IMR-90 (cell line): ENCODE data around the gene SPINK5. TPM values are rescaled to one million over a fixed set of nuclear protein-coding genes. Genes with fewer than 3 reads are reported as not detected.

ENCODE experiments used
- ATAC-seq: fragments of 200-7000 bp; cut with Tn5 transposase; 2 replicates; pipeline ENCODE4 v1.9.1; 2020; ENCODE audit warnings: low read depth, mild to moderate bottlenecking, moderate library complexity
- BruUV-seq: library from RNA; stranded (reverse); fragments of 400-500 nt; replicated peaks from 2 replicates; lab custom pipeline; 2021; lab: Mats Ljungman, UMichigan
- CTCF ChIA-PET: fragments of 300-600 bp; formaldehyde crosslinking; extraction: SDS; loops from one replicate; lab custom pipeline; 2021; ENCODE audit warnings: antibody characterized with exemption; lab: Yijun Ruan, JAX
- POLR2A ChIA-PET: fragments of 300-600 bp; sonication (Branson Sonifier 250); formaldehyde crosslinking; loops from one replicate; lab custom pipeline; 2022; ENCODE audit warnings: antibody characterized with exemption; ENCODE audit not compliant: unreplicated experiment; lab: Charles Lee
- DNase-seq: peaks from one replicate; pipeline ENCODE4 v3.0.0; 2013
- H2AFZ ChIP-seq: replicated peaks from 2 replicates; pipeline ENCODE3; 2013; ENCODE audit warnings: low read length, mild to moderate bottlenecking; ENCODE audit not compliant: poor library complexity
- H2AK5ac ChIP-seq: 2 replicates; pipeline ENCODE4 v1.6.1; 2013; ENCODE audit warnings: low read depth, low read length, inconsistent platforms
- H2AK9ac ChIP-seq: replicated peaks from 2 replicates; pipeline ENCODE3; 2013; ENCODE audit warnings: mild to moderate bottlenecking, low read depth, low read length, moderate library complexity; ENCODE audit not compliant: poor library complexity
- H2BK120ac ChIP-seq: 2 replicates; pipeline ENCODE4 v1.6.1; 2013; ENCODE audit warnings: low read depth, low read length, inconsistent platforms
- H2BK15ac ChIP-seq: 3 replicates; pipeline ENCODE4 v1.6.1; 2013; ENCODE audit warnings: low read depth, low read length, inconsistent platforms
- H2BK20ac ChIP-seq: 2 replicates; pipeline ENCODE4 v1.6.1; 2013; ENCODE audit warnings: low read depth, mild to moderate bottlenecking, inconsistent platforms, low read length, moderate library complexity
- H2BK5ac ChIP-seq: 2 replicates; pipeline ENCODE4 v1.6.1; 2013; ENCODE audit warnings: mild to moderate bottlenecking, low read depth, low read length, inconsistent platforms; ENCODE audit not compliant: poor library complexity, severe bottlenecking
- H3K14ac ChIP-seq: replicated peaks from 2 replicates; pipeline ENCODE4 v1.6.1; 2013; ENCODE audit warnings: low read depth, low read length, inconsistent platforms
- H3K18ac ChIP-seq: 2 replicates; pipeline ENCODE4 v1.6.1; 2013; ENCODE audit warnings: low read depth, low read length, control low read depth
- H3K23ac ChIP-seq: 2 replicates; pipeline ENCODE4 v1.6.1; 2013; ENCODE audit warnings: low read depth, low read length, inconsistent platforms
- H3K27ac ChIP-seq: 2 replicates; pipeline ENCODE4 v1.5.1; 2013; ENCODE audit warnings: mild to moderate bottlenecking, control low read depth, low read length; ENCODE audit not compliant: insufficient read depth
- H3K27me3 ChIP-seq: 2 replicates; pipeline ENCODE4 v1.6.1; 2013; ENCODE audit warnings: low read length; ENCODE audit not compliant: control insufficient read depth, insufficient read depth
- H3K36me3 ChIP-seq: 2 replicates; pipeline ENCODE4 v1.6.1; 2013; ENCODE audit warnings: low read length, mixed read lengths; ENCODE audit not compliant: control insufficient read depth, insufficient read depth
- H3K4ac ChIP-seq: 2 replicates; pipeline ENCODE4 v1.6.1; 2013; ENCODE audit warnings: low read depth, low read length, inconsistent platforms
- H3K4me1 ChIP-seq: 2 replicates; pipeline ENCODE4 v1.6.1; 2013; ENCODE audit warnings: low read length, mixed read lengths; ENCODE audit not compliant: control insufficient read depth, insufficient read depth
- H3K4me2 ChIP-seq: 2 replicates; pipeline ENCODE4 v1.6.1; 2013; ENCODE audit warnings: low read depth, mild to moderate bottlenecking, control low read depth, low read length, moderate library complexity
- H3K4me3 ChIP-seq: 2 replicates; pipeline ENCODE4 v1.5.1; 2013; ENCODE audit warnings: low read depth, mild to moderate bottlenecking, control low read depth, low read length, moderate library complexity; ENCODE audit not compliant: insufficient read depth
- H3K56ac ChIP-seq: 2 replicates; pipeline ENCODE4 v1.6.1; 2013; ENCODE audit warnings: low read length, inconsistent platforms; ENCODE audit not compliant: insufficient read depth; ENCODE audit errors: extremely low read depth
- H3K79me1 ChIP-seq, 2 experiments: 2 replicates each; pipeline ENCODE4 v1.6.1; 2013; ENCODE audit warnings: low read length in 2 of 2, inconsistent platforms in 1 of 2, low read depth in 1 of 2
- H3K9ac ChIP-seq: 2 replicates; pipeline ENCODE4 v1.6.1; 2013; ENCODE audit warnings: low read depth, low read length, control low read depth
- H3K9me1 ChIP-seq: 2 replicates; pipeline ENCODE4 v1.6.1; 2013; ENCODE audit warnings: low read length, inconsistent platforms; ENCODE audit not compliant: insufficient read depth
- H3K9me3 ChIP-seq: 2 replicates; pipeline ENCODE4 v1.6.1; 2013; ENCODE audit warnings: low read length; ENCODE audit not compliant: control insufficient read depth, insufficient read depth
- H4K20me1 ChIP-seq: 2 replicates; pipeline ENCODE4 v1.6.1; 2013; ENCODE audit warnings: low read length, inconsistent platforms; ENCODE audit not compliant: insufficient read depth
- H4K5ac ChIP-seq: 2 replicates; pipeline ENCODE4 v1.6.1; 2013; ENCODE audit warnings: mild to moderate bottlenecking, low read depth, low read length, control low read depth
- H4K8ac ChIP-seq, 2 experiments: 2 replicates each; pipeline ENCODE4 v1.6.1; 2013; ENCODE audit warnings: low read depth in 2 of 2, low read length in 2 of 2, control low read depth in 1 of 2, inconsistent platforms in 1 of 2
- H4K91ac ChIP-seq: 2 replicates; pipeline ENCODE4 v1.6.1; 2013; ENCODE audit warnings: low read depth, low read length, inconsistent platforms; ENCODE audit not compliant: insufficient read depth
- BHLHE40 ChIP-seq: fragments of 150-350 bp; IDR thresholded peaks from 2 replicates; pipeline ENCODE4 v1.6.1; 2016; ENCODE audit warnings: mild to moderate bottlenecking, low read depth, low read length
- CEBPB ChIP-seq: IDR thresholded peaks from 2 replicates; pipeline ENCODE4 v1.6.1; 2012; ENCODE audit warnings: low read depth, low read length, improper control_type of control experiment
- CHD1 ChIP-seq: IDR thresholded peaks from 2 replicates; pipeline ENCODE4 v1.6.1; 2012; ENCODE audit warnings: low read depth, low read length, improper control_type of control experiment
- FOS ChIP-seq: fragments of 150-350 bp; IDR thresholded peaks from 2 replicates; pipeline ENCODE4 v1.6.1; 2016; ENCODE audit warnings: low read depth, low read length
- MAFK ChIP-seq: IDR thresholded peaks from 2 replicates; pipeline ENCODE4 v1.6.1; 2012; ENCODE audit warnings: low read depth, low read length, improper control_type of control experiment
- MAZ ChIP-seq: IDR thresholded peaks from 2 replicates; pipeline ENCODE4 v1.6.1; 2012; ENCODE audit warnings: low read depth, mild to moderate bottlenecking, low read length, improper control_type of control experiment, moderate library complexity, borderline replicate concordance
- MXI1 ChIP-seq: IDR thresholded peaks from 2 replicates; pipeline ENCODE4 v1.6.1; 2012; ENCODE audit warnings: low read depth, mild to moderate bottlenecking, low read length, moderate library complexity, borderline replicate concordance
- NFE2L2 ChIP-seq: fragments of 150-350 bp; IDR thresholded peaks from 2 replicates; pipeline ENCODE4 v1.6.1; 2016; ENCODE audit warnings: low read depth, mild to moderate bottlenecking, low read length
- POLR2A ChIP-seq: IDR thresholded peaks from 2 replicates; pipeline ENCODE4 v1.6.1; 2012; ENCODE audit warnings: mild to moderate bottlenecking, low read depth, low read length
- RAD21 ChIP-seq: IDR thresholded peaks from 2 replicates; pipeline ENCODE4 v1.6.1; 2012; ENCODE audit warnings: low read length, improper control_type of control experiment
- RCOR1 ChIP-seq: IDR thresholded peaks from 2 replicates; pipeline ENCODE4 v1.6.1; 2012; ENCODE audit warnings: mild to moderate bottlenecking, low read length, improper control_type of control experiment; ENCODE audit not compliant: insufficient replicate concordance
- RFX5 ChIP-seq: IDR thresholded peaks from 2 replicates; pipeline ENCODE4 v1.8.0; 2012; ENCODE audit warnings: low read depth, mild to moderate bottlenecking, low read length, moderate library complexity
- SMC3 ChIP-seq: fragments of 150-350 bp; IDR thresholded peaks from 2 replicates; pipeline ENCODE4 v1.6.1; 2016; ENCODE audit warnings: low read depth, mild to moderate bottlenecking, antibody characterized with exemption, low read length, moderate library complexity
- WGBS, 2 experiments: methylation state at CpG; one replicate each; pipeline versions ENCODE4 v1.1.5 to v1.1.7; 2013; ENCODE audit warnings: missing lambda C conversion rate in 2 of 2; ENCODE audit not compliant: insufficient read length in 1 of 2; ENCODE audit errors: extremely low coverage in 2 of 2; 5-methylcytosine and 5-hydroxymethylcytosine counted together
- dilution Hi-C: fragments of 300-500 bp; cut with HindIII; formaldehyde crosslinking; loops from one replicate; pipeline ENCODE4 v1.14.3; 2018; ENCODE audit warnings: low sequenced_read_pairs; ENCODE audit not compliant: unreplicated experiment
- in situ Hi-C: fragments of 300-500 bp; cut with MboI; formaldehyde crosslinking; loops from 3 replicates; pipeline ENCODE4 v1.14.3; 2019; ENCODE audit warnings: low sequenced_read_pairs, inconsistent platforms, mixed read lengths
- intact Hi-C: fragments of 100-400 bp; cut with micrococcal nuclease; formaldehyde crosslinking; loops from 2 replicates; pipeline ENCODE4 v1.10.0; 2022
- polyA plus RNA-seq, 3 experiments: library from polyadenylated mRNA; depleted of rRNA; stranded (reverse); fragments of >200 nt; gene quantifications; 2 replicates each; pipeline ENCODE4 v1.2.3, GENCODE V29; 2012; ENCODE audit warnings: low replicate concordance in 1 of 3
- total RNA-seq: library from RNA; depleted of rRNA; stranded (reverse); fragments of >200 nt; gene quantifications from 2 replicates; pipeline ENCODE4 v1.2.3, GENCODE V29; 2012
- TF ChIP-seq, protein P1 (sequence below): fragments of 150-350 bp; IDR thresholded peaks from 2 replicates; pipeline ENCODE4 v1.6.1; 2017; ENCODE audit warnings: mild to moderate bottlenecking, antibody characterized with exemption, low read length, low read depth
- TF ChIP-seq, protein P2 (sequence below): conservative IDR thresholded peaks from 2 replicates; pipeline ENCODE4 v1.5.1; 2012; ENCODE audit warnings: mild to moderate bottlenecking, low read depth, low read length, improper control_type of control experiment
- TF ChIP-seq, protein P3 (sequence below): fragments of 150-350 bp; IDR thresholded peaks from 2 replicates; pipeline ENCODE4 v1.6.1; 2016; ENCODE audit warnings: low read depth, mild to moderate bottlenecking, low read length, moderate library complexity, borderline replicate concordance

SPINK5 gene
- total and polyA plus RNA-seq, 2 of the 4 experiments (the other 2 are of a cell fraction), result not detected

DNA sequence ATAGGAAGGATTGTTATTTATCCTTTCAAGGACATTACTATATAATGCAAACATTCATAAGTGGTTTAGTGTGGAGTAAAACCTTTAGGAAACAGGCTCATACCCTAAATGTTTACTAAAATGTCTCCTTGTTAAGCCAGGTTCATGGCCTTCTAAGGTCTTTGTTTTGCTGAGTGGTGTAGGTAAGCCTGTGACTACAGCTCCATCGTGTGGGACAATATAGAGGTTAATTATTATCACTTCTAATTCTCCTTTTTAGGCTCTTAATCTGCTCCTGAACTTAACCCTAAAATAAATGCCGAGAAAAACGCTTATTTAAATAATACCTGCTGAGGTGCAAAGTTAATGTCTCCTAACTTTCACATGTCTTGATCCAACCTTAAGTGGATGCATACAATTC is 43.8 kb downstream of the SPINK5 start:
- no peak overlapping the region for H4K5ac ChIP-seq
- no peak overlapping the region for H3K27ac ChIP-seq
- no peak overlapping the region for H2BK15ac ChIP-seq
- no peak overlapping the region for H2BK5ac ChIP-seq
- no peak overlapping the region for H2AFZ ChIP-seq
- H2AK9ac ChIP-seq, result no peak overlapping the region
- TF ChIP-seq RFX5, result no peak
- TF ChIP-seq CHD1, result no peak
- no peak for TF ChIP-seq FOS
- no peak for TF ChIP-seq CEBPB
- TF ChIP-seq MXI1, result no peak
- TF ChIP-seq SMC3, result no peak
- TF ChIP-seq, protein P1, sequence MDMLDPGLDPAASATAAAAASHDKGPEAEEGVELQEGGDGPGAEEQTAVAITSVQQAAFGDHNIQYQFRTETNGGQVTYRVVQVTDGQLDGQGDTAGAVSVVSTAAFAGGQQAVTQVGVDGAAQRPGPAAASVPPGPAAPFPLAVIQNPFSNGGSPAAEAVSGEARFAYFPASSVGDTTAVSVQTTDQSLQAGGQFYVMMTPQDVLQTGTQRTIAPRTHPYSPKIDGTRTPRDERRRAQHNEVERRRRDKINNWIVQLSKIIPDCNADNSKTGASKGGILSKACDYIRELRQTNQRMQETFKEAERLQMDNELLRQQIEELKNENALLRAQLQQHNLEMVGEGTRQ, result no peak
- TF ChIP-seq POLR2A, result no peak
- TF ChIP-seq, protein P2, sequence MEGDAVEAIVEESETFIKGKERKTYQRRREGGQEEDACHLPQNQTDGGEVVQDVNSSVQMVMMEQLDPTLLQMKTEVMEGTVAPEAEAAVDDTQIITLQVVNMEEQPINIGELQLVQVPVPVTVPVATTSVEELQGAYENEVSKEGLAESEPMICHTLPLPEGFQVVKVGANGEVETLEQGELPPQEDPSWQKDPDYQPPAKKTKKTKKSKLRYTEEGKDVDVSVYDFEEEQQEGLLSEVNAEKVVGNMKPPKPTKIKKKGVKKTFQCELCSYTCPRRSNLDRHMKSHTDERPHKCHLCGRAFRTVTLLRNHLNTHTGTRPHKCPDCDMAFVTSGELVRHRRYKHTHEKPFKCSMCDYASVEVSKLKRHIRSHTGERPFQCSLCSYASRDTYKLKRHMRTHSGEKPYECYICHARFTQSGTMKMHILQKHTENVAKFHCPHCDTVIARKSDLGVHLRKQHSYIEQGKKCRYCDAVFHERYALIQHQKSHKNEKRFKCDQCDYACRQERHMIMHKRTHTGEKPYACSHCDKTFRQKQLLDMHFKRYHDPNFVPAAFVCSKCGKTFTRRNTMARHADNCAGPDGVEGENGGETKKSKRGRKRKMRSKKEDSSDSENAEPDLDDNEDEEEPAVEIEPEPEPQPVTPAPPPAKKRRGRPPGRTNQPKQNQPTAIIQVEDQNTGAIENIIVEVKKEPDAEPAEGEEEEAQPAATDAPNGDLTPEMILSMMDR, result no peak
- no peak for TF ChIP-seq RAD21
- TF ChIP-seq MAZ, result no peak
- TF ChIP-seq RCOR1, result no peak
- TF ChIP-seq, protein P3, sequence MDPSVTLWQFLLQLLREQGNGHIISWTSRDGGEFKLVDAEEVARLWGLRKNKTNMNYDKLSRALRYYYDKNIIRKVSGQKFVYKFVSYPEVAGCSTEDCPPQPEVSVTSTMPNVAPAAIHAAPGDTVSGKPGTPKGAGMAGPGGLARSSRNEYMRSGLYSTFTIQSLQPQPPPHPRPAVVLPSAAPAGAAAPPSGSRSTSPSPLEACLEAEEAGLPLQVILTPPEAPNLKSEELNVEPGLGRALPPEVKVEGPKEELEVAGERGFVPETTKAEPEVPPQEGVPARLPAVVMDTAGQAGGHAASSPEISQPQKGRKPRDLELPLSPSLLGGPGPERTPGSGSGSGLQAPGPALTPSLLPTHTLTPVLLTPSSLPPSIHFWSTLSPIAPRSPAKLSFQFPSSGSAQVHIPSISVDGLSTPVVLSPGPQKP, result no peak
- TF ChIP-seq NFE2L2, result no peak
- no peak for TF ChIP-seq MAFK
- no peak for TF ChIP-seq BHLHE40
- no TSS peak for BruUV-seq
- no peak overlapping the region for H3K18ac ChIP-seq
- no peaks in the 10 kb centered on the region for H3K27me3 ChIP-seq
- no peaks in the 10 kb centered on the region for H3K79me1 ChIP-seq
- H3K4ac ChIP-seq, result no peak overlapping the region
- no peaks in the 10 kb centered on the region for H4K20me1 ChIP-seq
- no peak overlapping the region for H3K56ac ChIP-seq
- no peak overlapping the region for H3K9ac ChIP-seq
- H3K14ac ChIP-seq, result no peak overlapping the region
- no CpG with 5 or more reads among the region's 3 CpGs for WGBS, 2 experiments
- in situ Hi-C loops, result no loop called here
- no peaks in the 10 kb centered on the region for H3K36me3 ChIP-seq
- H3K4me2 ChIP-seq, result no peak overlapping the region
- ChIA-PET POLR2A (no interaction called here), CTCF (no interaction called here)
- H3K9me1 ChIP-seq, result no peaks in the 10 kb centered on the region
- DNase-seq (no peak), ATAC-seq (no peak)
- no peak overlapping the region for H4K8ac ChIP-seq
- intact Hi-C loops, result no loop called here
- no peak overlapping the region for H2AK5ac ChIP-seq
- H3K9me3 ChIP-seq, result no peaks in the 10 kb centered on the region
- no peak overlapping the region for H4K91ac ChIP-seq
- H3K4me3 ChIP-seq, result no peak overlapping the region
- H2BK120ac ChIP-seq, result no peak overlapping the region
- no peaks in the 10 kb centered on the region for H3K4me1 ChIP-seq
- no peak overlapping the region for H2BK20ac ChIP-seq
- no peak overlapping the region for H3K23ac ChIP-seq
- dilution Hi-C loops, result no loop called here
